Measurements from ENCODE around the gene ACSF2.

Gene ACSF2

GRCh38 chr17:50444841-50445715, 19.1 kb downstream of the ACSF2 start:
- POLR2A ChIA-PET (ENCODE audit: low non-redundant PET): no interaction called here
- CTCF ChIA-PET: interaction anchor here (0.6 kb wide), 1 partner anchor 110 kb away, joined by 4 read pairs; no protein-coding TSS in a partner anchor
- DNase-seq (ENCODE audit: low spot score): no peak
- no peak overlapping the region for H3K27ac ChIP-seq
- TF ChIP-seq CTCF (conservative IDR thresholded peaks at IDR 0.05; ENCODE audit: low read depth): no peak

GRCh38 chr17:50445730-50446325, 19.8 kb downstream of the ACSF2 start:
- H3K27ac ChIP-seq: no peak overlapping the region
- no peak for DNase-seq (ENCODE audit: low spot score)
- no peak for TF ChIP-seq CTCF (conservative IDR thresholded peaks at IDR 0.05; ENCODE audit: low read depth)
- ChIA-PET CTCF (interaction anchor here (0.6 kb wide), 1 partner anchor 111 kb away, joined by 4 read pairs; no protein-coding TSS in a partner anchor), POLR2A (ENCODE audit: low non-redundant PET) (no interaction called here)

- POLR2A ChIA-PET (ENCODE audit: low non-redundant PET): no interaction called here
- CTCF ChIA-PET: no interaction called here
- no peak overlapping the region for H3K27ac ChIP-seq
- DNase-seq (ENCODE audit: low spot score): no peak
- TF ChIP-seq CTCF (conservative IDR thresholded peaks at IDR 0.05; ENCODE audit: low read depth): no peak
Measured at GRCh38 chr17:50447870-50448595, 22.0 kb downstream of the ACSF2 start.

- no peak overlapping the region for H3K27ac ChIP-seq
- ChIA-PET CTCF (no interaction called here), POLR2A (ENCODE audit: low non-redundant PET) (no interaction called here)
- no peak for DNase-seq (ENCODE audit: low spot score)
- no peak for TF ChIP-seq CTCF (conservative IDR thresholded peaks at IDR 0.05; ENCODE audit: low read depth)
Measured at GRCh38 chr17:50448643-50449042, 22.6 kb downstream of the ACSF2 start.

GRCh38 chr17:50451943-50452629, 26.1 kb downstream of the ACSF2 start:
- no peak for TF ChIP-seq CTCF (conservative IDR thresholded peaks at IDR 0.05; ENCODE audit: low read depth)
- CTCF ChIA-PET: interaction anchor here (0.8 kb wide), 1 partner anchor 23 kb away, joined by 3 read pairs; no protein-coding TSS in a partner anchor
- no peak for DNase-seq (ENCODE audit: low spot score)
- POLR2A ChIA-PET (ENCODE audit: low non-redundant PET): no interaction called here
- no peak overlapping the region for H3K27ac ChIP-seq
